HepG2 (cell line): ENCODE measurements around the gene OBSL1. TPM values are rescaled to one million over a fixed set of nuclear protein-coding genes. Genes with fewer than 3 reads are reported as not detected.
A peak's percentile ranks its signal among the peaks of the same experiment; 100 is the strongest.

Experiments used
- DNMT1 ChIP-seq: sonication (generic); formaldehyde crosslinking; IDR thresholded peaks from 2 replicates; pipeline ENCODE4 v1.5.1; 2020; ENCODE audit warnings: mild to moderate bottlenecking, missing genetic modification reagents
- MYNN ChIP-seq: sonication (generic); formaldehyde crosslinking; IDR thresholded peaks from 2 replicates; pipeline ENCODE4 v1.4.0; 2020; ENCODE audit warnings: mild to moderate bottlenecking, low read depth, missing genetic modification reagents
- PCBP2 ChIP-seq: fragments of 200-400 bp; formaldehyde crosslinking; optimal IDR thresholded peaks from 2 replicates; pipeline ENCODE3; 2018; ENCODE audit warnings: low read length, low read depth; ENCODE audit not compliant: poor library complexity, severe bottlenecking
- SUZ12 ChIP-seq: fragments of 150-350 bp; IDR thresholded peaks from 2 replicates; pipeline ENCODE4 v1.6.1; 2014; ENCODE audit warnings: low read depth, low read length
- TCF7L2 ChIP-seq: IDR thresholded peaks from 2 replicates; pipeline ENCODE4 v1.6.1; 2011; ENCODE audit warnings: mild to moderate bottlenecking, low read depth, low read length, moderate library complexity
- TOPORS ChIP-seq: sonication (generic); formaldehyde crosslinking; IDR thresholded peaks from 2 replicates; pipeline ENCODE4 v1.8.0; 2023; ENCODE audit warnings: mild to moderate bottlenecking, missing genetic modification reagents
- ZBTB7A ChIP-seq: sonication (generic); formaldehyde crosslinking; IDR thresholded peaks from 2 replicates; pipeline ENCODE4 v1.8.0; 2022; ENCODE audit warnings: mild to moderate bottlenecking, missing genetic modification reagents
- ZC3H4 ChIP-seq: sonication (generic); formaldehyde crosslinking; IDR thresholded peaks from 2 replicates; pipeline ENCODE4 v1.4.0; 2020; ENCODE audit warnings: missing genetic modification reagents, borderline replicate concordance
- ZNF224 ChIP-seq: sonication (generic); formaldehyde crosslinking; IDR thresholded peaks from 2 replicates; pipeline ENCODE4 v1.5.0; 2020; ENCODE audit warnings: mild to moderate bottlenecking, missing genetic modification reagents
- ZNF446 ChIP-seq: sonication (generic); formaldehyde crosslinking; IDR thresholded peaks from 2 replicates; pipeline ENCODE4 v1.5.0; 2020; ENCODE audit warnings: mild to moderate bottlenecking, missing genetic modification reagents
- ZNF563 ChIP-seq: sonication (generic); formaldehyde crosslinking; IDR thresholded peaks from 2 replicates; pipeline ENCODE4 v1.8.0; 2022; ENCODE audit warnings: mild to moderate bottlenecking, moderate library complexity, missing genetic modification reagents
- ZZZ3 ChIP-seq: sonication (generic); formaldehyde crosslinking; IDR thresholded peaks from 2 replicates; pipeline ENCODE4 v1.4.0; 2020; ENCODE audit warnings: missing genetic modification reagents, mild to moderate bottlenecking, borderline replicate concordance
- polyA plus RNA-seq, 8 experiments: library from polyadenylated mRNA; depleted of rRNA in 3 of 8; stranded (reverse) in 7 of 8; unstranded in 1 of 8; fragments of >200 nt; fragmentation: Illumina TruSeq in 4 of 8; extraction: Trizol in 4 of 8; gene quantifications; 2 replicates each; pipeline versions ENCODE4 v1.2.1 to v1.2.3, GENCODE V29; 2011 to 2016; ENCODE audit warnings: low read depth in 4 of 8, missing spikeins in 1 of 8, mixed read lengths in 1 of 8; ENCODE audit not compliant: insufficient read depth in 1 of 8
- total RNA-seq, 5 experiments: library from RNA; depleted of rRNA; stranded (reverse); fragments of >200 nt; fragmentation: Illumina TruSeq; extraction: Trizol; gene quantifications; 2 replicates each; pipeline ENCODE4 v1.2.3, GENCODE V29; 2016; ENCODE audit warnings: low read depth in 1 of 5
- TF ChIP-seq, protein P1 (sequence below): sonication (generic); formaldehyde crosslinking; IDR thresholded peaks from 2 replicates; pipeline ENCODE4 v1.4.0; 2020; ENCODE audit warnings: mild to moderate bottlenecking, missing genetic modification reagents, borderline replicate concordance
- TF ChIP-seq, protein P2 (sequence below): sonication (generic); formaldehyde crosslinking; IDR thresholded peaks from 2 replicates; pipeline ENCODE4 v1.4.0; 2020; ENCODE audit warnings: missing genetic modification reagents, borderline replicate concordance
- TF ChIP-seq, protein P3 (sequence below): sonication (generic); formaldehyde crosslinking; IDR thresholded peaks from 2 replicates; pipeline ENCODE4 v1.8.0; 2022; ENCODE audit warnings: mild to moderate bottlenecking, missing genetic modification reagents; ENCODE audit not compliant: insufficient replicate concordance
- TF ChIP-seq, protein P4 (sequence below): sonication (generic); formaldehyde crosslinking; IDR thresholded peaks from 2 replicates; pipeline ENCODE4 v1.5.0; 2020; ENCODE audit warnings: missing genetic modification reagents
- TF ChIP-seq, protein P5 (sequence below): sonication (generic); formaldehyde crosslinking; IDR thresholded peaks from 2 replicates; pipeline ENCODE4 v1.8.1; 2023; ENCODE audit warnings: missing genetic modification reagents, inconsistent platforms, borderline replicate concordance
- TF ChIP-seq, protein P6 (sequence below): sonication (generic); formaldehyde crosslinking; IDR thresholded peaks from 2 replicates; pipeline ENCODE4 v1.8.1; 2022; ENCODE audit warnings: low read depth, mild to moderate bottlenecking, missing genetic modification reagents

OBSL1 gene
- total and polyA plus RNA-seq, 2 of the 13 experiments (the other 11 are each of a cell fraction or from before 2014, with no cell fraction given), result 86.7 to 218 TPM

DNA sequence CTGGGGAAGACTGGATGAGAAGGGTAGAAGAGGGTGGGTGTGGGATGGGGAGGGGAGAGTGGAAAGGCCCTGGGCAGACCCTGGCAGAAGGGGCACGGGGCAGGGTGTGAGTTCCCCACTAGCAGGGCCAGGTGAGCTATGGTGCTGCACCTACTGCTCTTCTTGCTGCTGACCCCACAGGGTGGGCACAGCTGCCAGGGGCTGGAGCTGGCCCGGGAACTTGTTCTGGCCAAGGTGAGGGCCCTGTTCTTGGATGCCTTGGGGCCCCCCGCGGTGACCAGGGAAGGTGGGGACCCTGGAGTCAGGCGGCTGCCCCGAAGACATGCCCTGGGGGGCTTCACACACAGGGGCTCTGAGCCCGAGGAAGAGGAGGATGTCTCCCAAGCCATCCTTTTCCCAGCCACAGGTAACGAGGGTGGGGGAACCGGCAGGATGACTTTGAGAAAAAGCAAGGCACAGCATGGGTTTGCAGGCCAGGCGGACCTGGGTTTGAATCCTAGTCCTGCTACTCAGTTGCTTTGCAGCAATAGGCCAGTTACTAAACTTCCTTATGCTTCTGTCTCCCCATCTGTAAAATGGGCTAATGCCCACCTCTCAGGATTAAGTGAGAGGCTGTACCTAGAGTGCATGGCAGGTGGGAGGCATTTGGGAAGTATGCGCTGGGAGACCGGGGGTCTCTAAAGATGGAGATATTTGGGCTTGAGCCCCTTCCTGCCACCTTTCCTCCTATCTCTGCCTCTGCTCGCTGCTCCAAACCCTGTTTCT, 1.1 kb upstream of the OBSL1 start, which contains the start of gene INHA (continued):
- no peak for TF ChIP-seq MYNN
- TF ChIP-seq, protein P1, sequence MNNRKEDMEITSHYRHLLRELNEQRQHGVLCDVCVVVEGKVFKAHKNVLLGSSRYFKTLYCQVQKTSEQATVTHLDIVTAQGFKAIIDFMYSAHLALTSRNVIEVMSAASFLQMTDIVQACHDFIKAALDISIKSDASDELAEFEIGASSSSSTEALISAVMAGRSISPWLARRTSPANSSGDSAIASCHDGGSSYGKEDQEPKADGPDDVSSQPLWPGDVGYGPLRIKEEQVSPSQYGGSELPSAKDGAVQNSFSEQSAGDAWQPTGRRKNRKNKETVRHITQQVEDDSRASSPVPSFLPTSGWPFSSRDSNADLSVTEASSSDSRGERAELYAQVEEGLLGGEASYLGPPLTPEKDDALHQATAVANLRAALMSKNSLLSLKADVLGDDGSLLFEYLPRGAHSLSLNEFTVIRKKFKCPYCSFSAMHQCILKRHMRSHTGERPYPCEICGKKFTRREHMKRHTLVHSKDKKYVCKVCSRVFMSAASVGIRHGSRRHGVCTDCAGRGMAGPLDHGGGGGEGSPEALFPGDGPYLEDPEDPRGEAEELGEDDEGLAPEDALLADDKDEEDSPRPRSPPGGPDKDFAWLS, result no peak; the same call in 1 of the 2 replicates
- TF ChIP-seq, protein P2, sequence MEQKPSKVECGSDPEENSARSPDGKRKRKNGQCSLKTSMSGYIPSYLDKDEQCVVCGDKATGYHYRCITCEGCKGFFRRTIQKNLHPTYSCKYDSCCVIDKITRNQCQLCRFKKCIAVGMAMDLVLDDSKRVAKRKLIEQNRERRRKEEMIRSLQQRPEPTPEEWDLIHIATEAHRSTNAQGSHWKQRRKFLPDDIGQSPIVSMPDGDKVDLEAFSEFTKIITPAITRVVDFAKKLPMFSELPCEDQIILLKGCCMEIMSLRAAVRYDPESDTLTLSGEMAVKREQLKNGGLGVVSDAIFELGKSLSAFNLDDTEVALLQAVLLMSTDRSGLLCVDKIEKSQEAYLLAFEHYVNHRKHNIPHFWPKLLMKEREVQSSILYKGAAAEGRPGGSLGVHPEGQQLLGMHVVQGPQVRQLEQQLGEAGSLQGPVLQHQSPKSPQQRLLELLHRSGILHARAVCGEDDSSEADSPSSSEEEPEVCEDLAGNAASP (CRISPR knock-in tag), result no peak
- TF ChIP-seq, protein P3, sequence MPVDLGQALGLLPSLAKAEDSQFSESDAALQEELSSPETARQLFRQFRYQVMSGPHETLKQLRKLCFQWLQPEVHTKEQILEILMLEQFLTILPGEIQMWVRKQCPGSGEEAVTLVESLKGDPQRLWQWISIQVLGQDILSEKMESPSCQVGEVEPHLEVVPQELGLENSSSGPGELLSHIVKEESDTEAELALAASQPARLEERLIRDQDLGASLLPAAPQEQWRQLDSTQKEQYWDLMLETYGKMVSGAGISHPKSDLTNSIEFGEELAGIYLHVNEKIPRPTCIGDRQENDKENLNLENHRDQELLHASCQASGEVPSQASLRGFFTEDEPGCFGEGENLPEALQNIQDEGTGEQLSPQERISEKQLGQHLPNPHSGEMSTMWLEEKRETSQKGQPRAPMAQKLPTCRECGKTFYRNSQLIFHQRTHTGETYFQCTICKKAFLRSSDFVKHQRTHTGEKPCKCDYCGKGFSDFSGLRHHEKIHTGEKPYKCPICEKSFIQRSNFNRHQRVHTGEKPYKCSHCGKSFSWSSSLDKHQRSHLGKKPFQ (CRISPR knock-in tag), result peak; percentile 6
- no peak for TF ChIP-seq ZC3H4
- TF ChIP-seq ZNF446, result no peak
- TF ChIP-seq PCBP2, result no peak
- no peak for TF ChIP-seq ZZZ3
- no peak; the same call in 1 of the 2 replicates for TF ChIP-seq ZNF224 (CRISPR knock-in tag)
- no peak for TF ChIP-seq ZBTB7A (CRISPR knock-in tag)
- peak; percentile 45; the same call in 1 of the 2 replicates for TF ChIP-seq ZNF563 (CRISPR knock-in tag)
- TF ChIP-seq SUZ12, result no peak
- no peak for TF ChIP-seq TOPORS (CRISPR knock-in tag)
- TF ChIP-seq DNMT1 (CRISPR knock-in tag), result no peak
- TF ChIP-seq, protein P4, sequence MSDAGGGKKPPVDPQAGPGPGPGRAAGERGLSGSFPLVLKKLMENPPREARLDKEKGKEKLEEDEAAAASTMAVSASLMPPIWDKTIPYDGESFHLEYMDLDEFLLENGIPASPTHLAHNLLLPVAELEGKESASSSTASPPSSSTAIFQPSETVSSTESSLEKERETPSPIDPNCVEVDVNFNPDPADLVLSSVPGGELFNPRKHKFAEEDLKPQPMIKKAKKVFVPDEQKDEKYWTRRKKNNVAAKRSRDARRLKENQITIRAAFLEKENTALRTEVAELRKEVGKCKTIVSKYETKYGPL (CRISPR knock-in tag), result no peak
- TF ChIP-seq TCF7L2, result no peak
- TF ChIP-seq, protein P5, sequence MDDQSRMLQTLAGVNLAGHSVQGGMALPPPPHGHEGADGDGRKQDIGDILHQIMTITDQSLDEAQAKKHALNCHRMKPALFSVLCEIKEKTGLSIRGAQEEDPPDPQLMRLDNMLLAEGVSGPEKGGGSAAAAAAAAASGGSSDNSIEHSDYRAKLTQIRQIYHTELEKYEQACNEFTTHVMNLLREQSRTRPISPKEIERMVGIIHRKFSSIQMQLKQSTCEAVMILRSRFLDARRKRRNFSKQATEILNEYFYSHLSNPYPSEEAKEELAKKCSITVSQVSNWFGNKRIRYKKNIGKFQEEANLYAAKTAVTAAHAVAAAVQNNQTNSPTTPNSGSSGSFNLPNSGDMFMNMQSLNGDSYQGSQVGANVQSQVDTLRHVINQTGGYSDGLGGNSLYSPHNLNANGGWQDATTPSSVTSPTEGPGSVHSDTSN (CRISPR knock-in tag), result no peak
- TF ChIP-seq, protein P6, sequence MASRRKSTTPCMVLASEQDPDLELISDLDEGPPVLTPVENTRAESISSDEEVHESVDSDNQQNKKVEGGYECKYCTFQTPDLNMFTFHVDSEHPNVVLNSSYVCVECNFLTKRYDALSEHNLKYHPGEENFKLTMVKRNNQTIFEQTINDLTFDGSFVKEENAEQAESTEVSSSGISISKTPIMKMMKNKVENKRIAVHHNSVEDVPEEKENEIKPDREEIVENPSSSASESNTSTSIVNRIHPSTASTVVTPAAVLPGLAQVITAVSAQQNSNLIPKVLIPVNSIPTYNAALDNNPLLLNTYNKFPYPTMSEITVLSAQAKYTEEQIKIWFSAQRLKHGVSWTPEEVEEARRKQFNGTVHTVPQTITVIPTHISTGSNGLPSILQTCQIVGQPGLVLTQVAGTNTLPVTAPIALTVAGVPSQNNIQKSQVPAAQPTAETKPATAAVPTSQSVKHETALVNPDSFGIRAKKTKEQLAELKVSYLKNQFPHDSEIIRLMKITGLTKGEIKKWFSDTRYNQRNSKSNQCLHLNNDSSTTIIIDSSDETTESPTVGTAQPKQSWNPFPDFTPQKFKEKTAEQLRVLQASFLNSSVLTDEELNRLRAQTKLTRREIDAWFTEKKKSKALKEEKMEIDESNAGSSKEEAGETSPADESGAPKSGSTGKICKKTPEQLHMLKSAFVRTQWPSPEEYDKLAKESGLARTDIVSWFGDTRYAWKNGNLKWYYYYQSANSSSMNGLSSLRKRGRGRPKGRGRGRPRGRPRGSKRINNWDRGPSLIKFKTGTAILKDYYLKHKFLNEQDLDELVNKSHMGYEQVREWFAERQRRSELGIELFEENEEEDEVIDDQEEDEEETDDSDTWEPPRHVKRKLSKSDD (CRISPR knock-in tag), result no peak
